Omental fat pad (tissue), 4 donors: ENCODE measurements around the gene SS18L1. TPM values are rescaled to one million over a fixed set of nuclear protein-coding genes. Genes with fewer than 3 reads are reported as not detected.

Experiments
- ATAC-seq: fragments of 150-250 bp; one replicate; pipeline ENCODE4 v1.9.1; 2016; ENCODE audit warnings: mild to moderate bottlenecking, moderate library complexity; ENCODE audit not compliant: low FRiP score
- DNase-seq: peaks from one replicate; pipeline ENCODE4 v3.0.0-alpha.2; 2019; ENCODE audit warnings: low spot score
- total RNA-seq, 4 donors: library from RNA; depleted of rRNA; stranded (reverse); fragments of >200 nt; gene quantifications; one replicate each; pipeline ENCODE4 v1.1.0, GENCODE V29; 2016
- TF ChIP-seq, protein P1 (sequence below), 3 donors: fragments of 450-650 bp; IDR thresholded peaks; one replicate each; pipeline ENCODE4 v1.5.1; 2016 to 2017; ENCODE audit warnings: antibody characterized with exemption in 3 of 3, mild to moderate bottlenecking in 3 of 3, moderate library complexity in 2 of 3

Gene SS18L1
- total RNA-seq, 4 donors from 2014 or later, result 10.3 to 23.4 (median 12.3) TPM

DNA sequence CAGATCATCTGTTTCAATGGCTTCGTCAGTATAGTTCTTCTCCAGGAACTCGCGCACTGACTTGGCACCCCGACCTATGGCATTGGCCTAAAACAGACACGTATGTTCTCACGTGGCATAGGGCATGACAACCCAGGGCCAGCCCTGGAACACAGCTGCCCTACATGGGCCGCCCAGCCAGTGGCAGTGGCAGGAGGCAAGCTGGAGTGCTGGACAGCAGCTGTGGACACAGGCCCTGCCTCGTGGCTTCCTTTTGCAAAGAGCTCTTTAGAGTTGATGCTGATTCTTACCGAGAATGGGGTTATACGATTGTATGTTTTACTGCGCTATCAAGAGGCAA is 5.4 kb upstream of the SS18L1 start:
- ATAC-seq (no peak), DNase-seq (no peak)
- TF ChIP-seq, protein P1, sequence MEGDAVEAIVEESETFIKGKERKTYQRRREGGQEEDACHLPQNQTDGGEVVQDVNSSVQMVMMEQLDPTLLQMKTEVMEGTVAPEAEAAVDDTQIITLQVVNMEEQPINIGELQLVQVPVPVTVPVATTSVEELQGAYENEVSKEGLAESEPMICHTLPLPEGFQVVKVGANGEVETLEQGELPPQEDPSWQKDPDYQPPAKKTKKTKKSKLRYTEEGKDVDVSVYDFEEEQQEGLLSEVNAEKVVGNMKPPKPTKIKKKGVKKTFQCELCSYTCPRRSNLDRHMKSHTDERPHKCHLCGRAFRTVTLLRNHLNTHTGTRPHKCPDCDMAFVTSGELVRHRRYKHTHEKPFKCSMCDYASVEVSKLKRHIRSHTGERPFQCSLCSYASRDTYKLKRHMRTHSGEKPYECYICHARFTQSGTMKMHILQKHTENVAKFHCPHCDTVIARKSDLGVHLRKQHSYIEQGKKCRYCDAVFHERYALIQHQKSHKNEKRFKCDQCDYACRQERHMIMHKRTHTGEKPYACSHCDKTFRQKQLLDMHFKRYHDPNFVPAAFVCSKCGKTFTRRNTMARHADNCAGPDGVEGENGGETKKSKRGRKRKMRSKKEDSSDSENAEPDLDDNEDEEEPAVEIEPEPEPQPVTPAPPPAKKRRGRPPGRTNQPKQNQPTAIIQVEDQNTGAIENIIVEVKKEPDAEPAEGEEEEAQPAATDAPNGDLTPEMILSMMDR (IDR thresholded peaks at IDR 0.05), result no peak

- ATAC-seq (no peak), DNase-seq (no peak)
- TF ChIP-seq, protein P1 (IDR thresholded peaks at IDR 0.05), result no peak
Measured at GRCh38 chr20:62138912-62139311, 4.7 kb upstream of the SS18L1 start.

DNA sequence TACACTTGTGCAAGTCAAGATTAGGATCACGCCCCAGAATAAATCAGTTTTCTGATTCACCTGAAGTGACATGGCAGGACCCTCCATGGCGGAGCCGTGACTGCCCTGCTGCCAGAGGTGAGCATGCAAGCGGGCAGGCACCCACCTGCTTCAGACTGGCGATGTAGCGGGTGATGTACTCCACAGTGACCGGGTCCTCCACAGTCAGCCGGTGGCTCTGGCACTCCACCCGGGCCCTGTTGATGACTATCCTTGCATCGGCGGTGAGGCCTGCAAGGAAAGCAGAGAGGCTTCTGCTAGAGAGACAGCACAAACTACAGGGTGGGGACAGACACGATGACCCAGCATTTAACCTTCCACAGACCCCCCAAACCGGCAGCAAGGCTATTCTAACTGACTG is 3.9 kb upstream of the SS18L1 start:
- ATAC-seq, result no peak
- TF ChIP-seq, protein P1 (IDR thresholded peaks at IDR 0.05), result no peak
- DNase-seq, result no peak

DNA sequence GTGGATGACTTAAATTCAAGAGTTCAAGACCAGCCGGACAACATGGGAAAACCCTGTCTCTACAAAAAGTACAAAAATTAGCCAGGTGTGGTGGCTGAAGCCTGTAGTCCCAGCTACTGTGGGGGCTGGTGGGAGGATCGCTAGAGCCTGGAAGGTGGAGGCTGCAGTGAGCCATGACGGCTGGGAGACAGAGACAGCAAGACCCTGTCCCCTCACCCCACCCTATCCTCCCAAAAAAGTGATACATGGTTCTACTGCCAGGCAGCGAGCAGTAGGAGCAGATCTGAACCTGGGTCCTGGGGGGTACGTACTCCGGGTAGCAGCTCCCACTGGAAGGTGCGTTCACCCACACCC is 2.5 kb upstream of the SS18L1 start:
- DNase-seq, result no peak
- TF ChIP-seq, protein P1 (IDR thresholded peaks at IDR 0.05), result no peak

DNA sequence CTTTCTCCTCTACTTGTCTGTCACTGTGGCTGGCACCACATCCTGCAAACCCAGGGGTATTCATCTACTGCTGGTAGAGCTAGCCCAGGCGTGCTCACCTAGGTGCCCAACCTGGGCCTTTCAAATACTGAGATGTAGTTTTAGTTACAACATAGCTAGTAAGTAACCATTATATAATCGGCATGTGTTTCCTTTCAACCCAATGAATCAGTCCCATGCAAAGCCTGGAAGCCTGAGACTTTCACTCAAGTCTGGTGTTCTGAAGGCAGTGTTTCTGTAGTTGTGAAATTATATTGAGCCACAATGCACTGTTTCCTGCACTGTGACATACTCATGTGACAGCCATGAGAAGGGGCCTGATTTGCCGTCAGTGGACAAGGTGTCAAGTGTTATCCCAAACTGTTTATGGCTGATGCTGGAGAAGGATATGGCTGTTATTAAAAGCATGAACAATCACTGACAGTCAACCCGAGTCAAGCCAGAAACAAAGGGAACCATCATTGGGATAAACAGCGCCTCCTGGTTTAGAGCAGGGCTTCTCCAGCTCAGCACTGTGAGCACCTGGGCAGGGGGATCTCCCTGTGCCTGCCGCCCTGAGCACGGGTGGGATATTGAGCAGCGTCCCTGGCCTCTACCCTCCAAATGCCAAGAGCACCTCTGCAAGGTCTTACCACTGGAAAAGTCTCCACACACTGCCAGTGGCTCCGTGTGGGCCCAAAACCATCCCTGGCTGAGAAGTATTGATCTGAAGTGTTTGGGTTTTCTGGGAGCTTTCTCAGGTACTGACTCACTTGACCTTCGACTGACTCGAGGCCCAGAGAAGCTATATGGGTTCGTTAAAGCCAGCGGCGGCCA is 1.9 kb upstream of the SS18L1 start:
- no peak for DNase-seq
- TF ChIP-seq, protein P1 (IDR thresholded peaks at IDR 0.05), result no peak
- ATAC-seq, result peak; percentile 39

More for the DNA sequence above, 2.5 kb upstream of the SS18L1 start:
- no peak for ATAC-seq

GRCh38 chr20:62142252-62143080 is 1.1 kb upstream of the SS18L1 start:
- ATAC-seq (no peak), DNase-seq (no peak)
- TF ChIP-seq, protein P1 (IDR thresholded peaks at IDR 0.05), result no peak
